ENCODE results near the gene ERICH6B. TPM values are rescaled to one million over a fixed set of nuclear protein-coding genes. Genes with fewer than 3 reads are reported as not detected.

Gene ERICH6B
- total RNA-seq, 2 experiments from 2014 or later = not detected

GRCh38 chr13:45628094-45628493, 12.6 kb upstream of the ERICH6B start:
- Mint-ChIP-seq H3K36me3 (ENCODE audit: low read depth) (no peaks in the 10 kb centered on the region), H3K4me3 (no peak overlapping the region), H3K9me3 (no peaks in the 10 kb centered on the region), H3K4me1 (ENCODE audit: low read depth) (no peaks in the 10 kb centered on the region), H3K27ac (no peak overlapping the region), H3K27me3 (peaks cover 3% of the 10 kb centered on the region)
- POLR2A ChIA-PET = interaction anchor here (0.6 kb wide), 1 partner anchor 606 kb away, joined by 3 read pairs; no protein-coding TSS in a partner anchor
- TF ChIP-seq CTCF (IDR thresholded peaks at IDR 0.05) = no peak
- DNase-seq (no peak), ATAC-seq (no peak)
- CTCF ChIA-PET = no interaction called here
- intact Hi-C loops (cut with micrococcal nuclease) = no loop called here

GRCh38 chr13:45627656-45628055, 12.1 kb upstream of the ERICH6B start:
- no peak overlapping the region for H3K4me3 Mint-ChIP-seq
- DNase-seq (no peak), ATAC-seq (no peak)
- no peaks in the 10 kb centered on the region for H3K4me1 Mint-ChIP-seq (ENCODE audit: low read depth)
- H3K36me3 Mint-ChIP-seq (ENCODE audit: low read depth) = no peaks in the 10 kb centered on the region
- peaks cover 5% of the 10 kb centered on the region for H3K27me3 Mint-ChIP-seq
- no peak overlapping the region for H3K27ac Mint-ChIP-seq
- intact Hi-C loops (cut with micrococcal nuclease) = no loop called here
- CTCF ChIA-PET = no interaction called here
- POLR2A ChIA-PET = no interaction called here
- no peaks in the 10 kb centered on the region for H3K9me3 Mint-ChIP-seq
- TF ChIP-seq CTCF (IDR thresholded peaks at IDR 0.05) = no peak

GRCh38 chr13:45626731-45627374, 11.3 kb upstream of the ERICH6B start:
- no peaks in the 10 kb centered on the region for H3K36me3 Mint-ChIP-seq (ENCODE audit: low read depth)
- no peak for ATAC-seq
- CTCF ChIA-PET = no interaction called here
- no peak for DNase-seq
- POLR2A ChIA-PET = no interaction called here
- H3K27ac Mint-ChIP-seq = no peak overlapping the region
- no peak for TF ChIP-seq CTCF (IDR thresholded peaks at IDR 0.05)
- peaks cover 5% of the 10 kb centered on the region for H3K27me3 Mint-ChIP-seq
- no peaks in the 10 kb centered on the region for H3K9me3 Mint-ChIP-seq
- no peaks in the 10 kb centered on the region for H3K4me1 Mint-ChIP-seq (ENCODE audit: low read depth)
- H3K4me3 Mint-ChIP-seq = no peak overlapping the region
- intact Hi-C loops (cut with micrococcal nuclease) = no loop called here

- intact Hi-C loops (cut with micrococcal nuclease) = loop anchor here (2.0 kb wide), 1 partner anchor 91 kb away; no protein-coding TSS in a partner anchor
- Mint-ChIP-seq H3K9me3 (no peaks in the 10 kb centered on the region), H3K4me3 (no peak overlapping the region), H3K27ac (no peak overlapping the region), H3K4me1 (ENCODE audit: low read depth) (no peaks in the 10 kb centered on the region), H3K36me3 (ENCODE audit: low read depth) (no peaks in the 10 kb centered on the region), H3K27me3 (peaks cover 24% of the 10 kb centered on the region)
- CTCF ChIA-PET = interaction anchor here (0.6 to 3.7 kb wide), 28 partner anchors 8 to 698 kb away, joined by 3 to 21 read pairs (median 4); partner anchors contain the start of gene CBY2
- DNase-seq (no peak), ATAC-seq (no peak)
- TF ChIP-seq CTCF (IDR thresholded peaks at IDR 0.05) = peak; percentile 62
- POLR2A ChIA-PET = no interaction called here
Measured at GRCh38 chr13:45623516-45624090, 8.1 kb upstream of the ERICH6B start.

- peaks cover under 1% of the 10 kb centered on the region for H3K36me3 Mint-ChIP-seq (ENCODE audit: low read depth)
- ChIA-PET POLR2A (no interaction called here), CTCF (interaction anchor here (1.2 to 3.7 kb wide), 3 partner anchors 10 to 95 kb away, joined by 3 to 21 read pairs (median 17); no protein-coding TSS in a partner anchor)
- intact Hi-C loops (cut with micrococcal nuclease) = no loop called here
- no peak overlapping the region for H3K27ac Mint-ChIP-seq
- peaks cover 34% of the 10 kb centered on the region for H3K27me3 Mint-ChIP-seq
- DNase-seq (peak; percentile 5), ATAC-seq (no peak)
- no peaks in the 10 kb centered on the region for H3K9me3 Mint-ChIP-seq
- H3K4me1 Mint-ChIP-seq (ENCODE audit: low read depth) = no peaks in the 10 kb centered on the region
- H3K4me3 Mint-ChIP-seq = no peak overlapping the region
- TF ChIP-seq CTCF (IDR thresholded peaks at IDR 0.05) = no peak
Measured at GRCh38 chr13:45621950-45622349, 6.4 kb upstream of the ERICH6B start.
